Testis (tissue), 3 donors: ENCODE data around the gene CTTNBP2. TPM values are rescaled to one million over a fixed set of nuclear protein-coding genes. Genes with fewer than 3 reads are reported as not detected.

Source experiments
- DNase-seq: peaks from one replicate; pipeline ENCODE4 v3.0.0-alpha.2; 2019
- H3K27ac ChIP-seq, 2 donors: fragments of 200-600 bp; sonication (generic); one replicate each; pipeline ENCODE4 v1.5.1; 2019
- H3K27me3 ChIP-seq: fragments of 200-600 bp; sonication (generic); one replicate; pipeline ENCODE4 v1.5.1; 2019
- H3K36me3 ChIP-seq: fragments of 200-600 bp; sonication (generic); one replicate; pipeline ENCODE4 v1.5.1; 2017; ENCODE audit warnings: low read depth; ENCODE audit errors: missing control alignments
- H3K4me1 ChIP-seq: fragments of 200-600 bp; sonication (generic); one replicate; pipeline ENCODE4 v1.5.1; 2019
- H3K4me3 ChIP-seq, 2 donors: fragments of 200-600 bp; sonication (generic); one replicate each; pipeline ENCODE4 v1.5.1; 2017 to 2019
- H3K9me3 ChIP-seq: fragments of 200-600 bp; sonication (generic); one replicate; pipeline ENCODE4 v1.5.1; 2017
- CTCF ChIP-seq, 3 experiments: fragments of 450-650 bp in 2 of 3; fragments of 200-600 bp in 1 of 3; sonication (generic) in 1 of 3; IDR thresholded peaks; one replicate each; pipeline ENCODE4 v1.5.1; 2016 to 2019; ENCODE audit warnings: antibody characterized with exemption in 3 of 3, mild to moderate bottlenecking in 2 of 3, moderate library complexity in 1 of 3
- POLR2A ChIP-seq: fragments of 450-650 bp; IDR thresholded peaks from one replicate; pipeline ENCODE4 v1.6.1; 2017; ENCODE audit warnings: antibody characterized with exemption, mild to moderate bottlenecking, moderate library complexity
- WGBS, 2 donors: methylation state at CpG; one replicate each; pipeline ENCODE4 v1.1.5; 2018; 5-methylcytosine and 5-hydroxymethylcytosine counted together
- intact Hi-C: fragments of 100-400 bp; cut with DNase I; formaldehyde crosslinking; loops from one replicate; pipeline ENCODE4 v1.15.1; 2023; ENCODE audit warnings: low total_unique reads
- polyA plus RNA-seq: library from polyadenylated mRNA; stranded (reverse); fragments of 350-450 nt; fragmentation: Illumina TruSeq; extraction: RNeasy Lipid Tissue Mini Kit (QIAGEN cat#74804); gene quantifications from one replicate; pipeline ENCODE4 v1.2.3, GENCODE V29; 2014; ENCODE audit warnings: low read depth, low replicate concordance; ENCODE audit not compliant: insufficient read depth
- total RNA-seq, 2 donors: library from RNA; depleted of rRNA; stranded (reverse); fragments of >200 nt; gene quantifications; one replicate each; pipeline ENCODE4 v1.2.3, GENCODE V29; 2016

CTTNBP2 gene
- total and polyA plus RNA-seq, 3 donors from 2014 or later = 2.7 to 4.3 (median 3.4) TPM

GRCh38 chr7:117895276-117895675 is 22.0 kb upstream of the CTTNBP2 start:
- TF ChIP-seq POLR2A (no peak), CTCF (IDR thresholded peaks at IDR 0.05) (no peak)
- 85 to 90% methylated on average over 3 of the region's 3 CpGs for WGBS, 2 donors
- DNase-seq = no peak
- no peak overlapping the region for H3K27ac ChIP-seq
- H3K4me3 ChIP-seq = no peak overlapping the region
- H3K9me3 ChIP-seq = no peaks in the 10 kb centered on the region
- no peaks in the 10 kb centered on the region for H3K36me3 ChIP-seq
- intact Hi-C loops = no loop called here
- no peaks in the 10 kb centered on the region for H3K27me3 ChIP-seq
- H3K4me1 ChIP-seq = no peaks in the 10 kb centered on the region

DNA sequence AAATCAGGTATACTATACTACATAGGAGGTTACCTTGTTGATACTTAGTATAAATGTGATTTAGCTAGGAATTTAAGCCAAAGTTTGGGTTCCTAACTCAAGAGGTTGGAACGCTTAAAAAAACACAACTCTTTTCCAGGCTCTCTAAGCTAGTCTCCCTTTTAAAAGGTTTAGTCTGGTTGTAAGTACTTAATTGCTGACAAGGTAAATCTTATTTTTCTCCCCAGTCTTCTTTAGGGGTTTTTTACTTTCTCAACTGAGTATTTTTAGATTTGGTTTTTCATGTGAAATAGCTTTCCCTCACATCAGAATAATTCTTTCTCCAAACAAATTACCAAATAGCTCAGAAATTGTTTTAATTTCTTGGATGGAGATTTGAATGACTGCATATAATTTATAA is 20.8 kb upstream of the CTTNBP2 start:
- Histone ChIP-seq H3K36me3 (no peaks in the 10 kb centered on the region), H3K4me1 (no peaks in the 10 kb centered on the region), H3K27ac (no peak overlapping the region), H3K4me3 (no peak overlapping the region), H3K27me3 (no peaks in the 10 kb centered on the region), H3K9me3 (no peaks in the 10 kb centered on the region)
- intact Hi-C loops = no loop called here
- 84 to 89% methylated on average over 1 of the region's 1 CpG for WGBS, 2 donors
- no peak for DNase-seq
- no peak for TF ChIP-seq POLR2A
- TF ChIP-seq CTCF (IDR thresholded peaks at IDR 0.05) = no peak

DNA sequence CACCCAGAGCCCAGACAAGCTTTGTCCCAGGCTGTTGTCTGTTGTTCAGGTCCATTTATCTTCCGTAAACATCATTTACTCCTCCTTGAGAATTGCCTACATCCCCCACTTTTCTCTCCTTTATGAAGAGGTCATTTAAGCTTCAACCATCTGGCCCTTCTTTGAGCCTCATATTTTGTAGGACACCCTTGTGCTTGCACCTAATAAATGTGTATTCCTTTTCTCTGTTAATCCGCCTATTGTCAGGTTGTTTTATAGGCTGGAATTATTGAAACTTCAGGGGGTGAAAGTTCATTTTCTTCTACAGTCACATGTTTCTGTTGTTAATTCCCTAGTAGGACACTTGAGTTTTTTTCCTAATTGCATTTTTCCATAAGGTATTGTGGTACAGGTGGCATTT is 19.6 kb upstream of the CTTNBP2 start:
- intact Hi-C loops = no loop called here
- Histone ChIP-seq H3K27ac (no peak overlapping the region), H3K4me1 (no peaks in the 10 kb centered on the region), H3K36me3 (no peaks in the 10 kb centered on the region), H3K27me3 (no peaks in the 10 kb centered on the region), H3K4me3 (no peak overlapping the region), H3K9me3 (no peaks in the 10 kb centered on the region)
- WGBS, 2 donors = 80 to 96% methylated on average over 2 of the region's 2 CpGs
- no peak for DNase-seq
- TF ChIP-seq POLR2A (no peak), CTCF (IDR thresholded peaks at IDR 0.05) (no peak)

GRCh38 chr7:117889611-117890010 is 16.4 kb upstream of the CTTNBP2 start:
- Histone ChIP-seq H3K4me3 (no peak overlapping the region), H3K27me3 (no peaks in the 10 kb centered on the region), H3K9me3 (no peaks in the 10 kb centered on the region), H3K27ac (no peak overlapping the region), H3K36me3 (no peaks in the 10 kb centered on the region), H3K4me1 (no peaks in the 10 kb centered on the region)
- no peak for DNase-seq
- no peak for TF ChIP-seq POLR2A
- no peak for TF ChIP-seq CTCF (IDR thresholded peaks at IDR 0.05)
- intact Hi-C loops = no loop called here

DNA sequence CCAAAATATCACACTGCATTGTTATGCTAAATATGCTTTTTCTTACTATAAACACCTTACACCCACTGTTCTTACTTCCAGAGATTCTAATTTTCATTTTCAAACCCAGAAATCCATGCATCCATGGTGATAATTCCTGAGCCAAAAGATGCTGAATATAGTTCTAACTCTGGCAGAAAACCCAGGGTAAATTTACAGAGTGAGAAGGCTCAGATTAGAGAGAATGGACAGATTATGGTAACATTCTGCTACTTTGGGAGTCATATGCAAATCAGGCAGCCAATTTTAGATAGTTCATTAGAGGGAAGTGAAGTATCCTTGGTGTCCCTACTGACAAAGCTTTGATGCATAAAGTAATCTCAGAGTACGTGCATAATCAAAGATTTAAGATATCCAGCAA is 15.4 kb upstream of the CTTNBP2 start:
- Histone ChIP-seq H3K4me1 (no peaks in the 10 kb centered on the region), H3K9me3 (no peaks in the 10 kb centered on the region), H3K36me3 (no peaks in the 10 kb centered on the region), H3K4me3 (no peak overlapping the region), H3K27me3 (no peaks in the 10 kb centered on the region), H3K27ac (no peak overlapping the region)
- TF ChIP-seq CTCF (IDR thresholded peaks at IDR 0.05) (no peak), POLR2A (no peak)
- intact Hi-C loops = no loop called here
- no peak for DNase-seq
- 48 to 73% methylated on average over 1 of the region's 1 CpG for WGBS, 2 donors
